OCI-LY3 (cell line): ENCODE results near the gene GPR107.
"Not testable (repeated sequence)": the region's sequence is repeated elsewhere in the genome, so short reads cannot be mapped to it uniquely, and the experiment has no call there.

Experiments used
- H2AFZ ChIP-seq: fragments of 200-600, 300-600 bp; shearing (Covaris generic); 2 replicates; pipeline ENCODE4 v1.6.0; 2014; ENCODE audit warnings: antibody characterized with exemption, low read depth, low read length
- H3K27ac ChIP-seq: fragments of 200-600, 300-600 bp; sonication (generic); 2 replicates; pipeline ENCODE4 v1.5.1; 2014; ENCODE audit warnings: mild to moderate bottlenecking, low read length, moderate library complexity, mixed read lengths
- H3K27me3 ChIP-seq: fragments of 200-600, 300-600 bp; sonication (generic); 2 replicates; pipeline ENCODE4 v1.6.1; 2014; ENCODE audit warnings: low read depth, low read length, mixed read lengths
- H3K36me3 ChIP-seq: fragments of 200-600, 300-600 bp; sonication (generic); replicated peaks from 2 replicates; pipeline ENCODE3; 2014; ENCODE audit warnings: low read depth, low read length, mixed read lengths
- H3K4me1 ChIP-seq: fragments of 300-600, 200-600 bp; sonication (generic); 2 replicates; pipeline ENCODE4 v1.6.1; 2014; ENCODE audit warnings: low read length, mixed read lengths
- H3K4me2 ChIP-seq: fragments of 200-600, 300-600 bp; sonication (generic); 2 replicates; pipeline ENCODE4 v1.6.1; 2014; ENCODE audit warnings: low read length, mixed read lengths
- H3K4me3 ChIP-seq: fragments of 300-600, 200-600 bp; sonication (generic); 2 replicates; pipeline ENCODE4 v1.5.1; 2014; ENCODE audit warnings: antibody characterized with exemption, mild to moderate bottlenecking, low read length, moderate library complexity
- H3K79me2 ChIP-seq: fragments of 300-600, 200-600 bp; shearing (Covaris generic); 2 replicates; pipeline ENCODE4 v1.6.1; 2014; ENCODE audit warnings: mild to moderate bottlenecking, low read length, mixed read lengths
- H3K9ac ChIP-seq: fragments of 300-600, 200-600 bp; shearing (Covaris generic); 2 replicates; pipeline ENCODE4 v1.6.0; 2014; ENCODE audit warnings: mild to moderate bottlenecking, low read length, moderate library complexity
- H3K9me3 ChIP-seq: fragments of 200-600, 300-600 bp; shearing (Covaris generic); 2 replicates; pipeline ENCODE4 v1.6.1; 2014; ENCODE audit warnings: low read length, mixed read lengths; ENCODE audit not compliant: insufficient read depth
- H4K20me1 ChIP-seq: fragments of 200-600, 300-600 bp; sonication (generic); 2 replicates; pipeline ENCODE4 v1.6.1; 2016; ENCODE audit warnings: low read length, mixed read lengths; ENCODE audit not compliant: insufficient read depth
- EZH2phosphoT487 ChIP-seq: fragments of 200-600 bp; shearing (Covaris generic); IDR thresholded peaks from 2 replicates; pipeline ENCODE4 v1.6.1; 2018; ENCODE audit warnings: antibody characterized with exemption, mixed run types, low read depth
- TF ChIP-seq, protein P1 (sequence below): fragments of 200-600, 300-600 bp; sonication (generic); IDR thresholded peaks from 2 replicates; pipeline ENCODE4 v1.5.1; 2014; ENCODE audit warnings: antibody characterized with exemption, low read length, low read depth

The GPR107 gene

DNA sequence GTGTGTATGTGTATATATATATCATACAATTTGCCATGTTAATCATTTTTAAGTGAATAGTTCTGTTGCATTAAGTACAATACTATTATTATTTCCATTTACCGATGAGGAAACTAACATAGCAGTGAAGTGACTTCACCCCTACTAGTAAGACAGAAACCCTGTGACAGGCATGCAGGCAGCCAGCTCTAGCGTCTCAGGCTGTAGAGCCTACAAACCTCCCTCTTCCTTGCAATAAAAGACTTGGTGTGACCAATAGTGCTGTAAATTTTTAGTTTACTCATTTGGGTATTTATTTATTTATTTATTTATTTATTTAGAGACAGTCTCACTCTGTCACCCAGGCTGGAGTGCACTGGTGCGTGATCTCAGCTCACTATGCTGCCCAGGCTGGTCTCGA, 35.4 kb upstream of the GPR107 start:
- 0 out of 2 replicates have a peak overlapping the region, but pooled peaks have one; percentile 8 for H3K4me3 ChIP-seq
- peak overlapping the region; percentile 8; the same call in 1 of the 2 replicates for H3K4me2 ChIP-seq
- H2AFZ ChIP-seq: no peak overlapping the region
- no peaks in the 10 kb centered on the region for H3K9me3 ChIP-seq
- peaks cover 79% of the 10 kb centered on the region for H4K20me1 ChIP-seq
- H3K27ac ChIP-seq: peak overlapping the region; percentile 16; the same call in 1 of the 2 replicates
- no peaks in the 10 kb centered on the region for H3K27me3 ChIP-seq
- peaks cover 64% of the 10 kb centered on the region for H3K4me1 ChIP-seq
- H3K9ac ChIP-seq: no peak overlapping the region; the same call in 1 of the 2 replicates
- peaks cover 75% of the 10 kb centered on the region for H3K36me3 ChIP-seq
- H3K79me2 ChIP-seq: peaks cover 99% of the 10 kb centered on the region
- TF ChIP-seq, protein P1, sequence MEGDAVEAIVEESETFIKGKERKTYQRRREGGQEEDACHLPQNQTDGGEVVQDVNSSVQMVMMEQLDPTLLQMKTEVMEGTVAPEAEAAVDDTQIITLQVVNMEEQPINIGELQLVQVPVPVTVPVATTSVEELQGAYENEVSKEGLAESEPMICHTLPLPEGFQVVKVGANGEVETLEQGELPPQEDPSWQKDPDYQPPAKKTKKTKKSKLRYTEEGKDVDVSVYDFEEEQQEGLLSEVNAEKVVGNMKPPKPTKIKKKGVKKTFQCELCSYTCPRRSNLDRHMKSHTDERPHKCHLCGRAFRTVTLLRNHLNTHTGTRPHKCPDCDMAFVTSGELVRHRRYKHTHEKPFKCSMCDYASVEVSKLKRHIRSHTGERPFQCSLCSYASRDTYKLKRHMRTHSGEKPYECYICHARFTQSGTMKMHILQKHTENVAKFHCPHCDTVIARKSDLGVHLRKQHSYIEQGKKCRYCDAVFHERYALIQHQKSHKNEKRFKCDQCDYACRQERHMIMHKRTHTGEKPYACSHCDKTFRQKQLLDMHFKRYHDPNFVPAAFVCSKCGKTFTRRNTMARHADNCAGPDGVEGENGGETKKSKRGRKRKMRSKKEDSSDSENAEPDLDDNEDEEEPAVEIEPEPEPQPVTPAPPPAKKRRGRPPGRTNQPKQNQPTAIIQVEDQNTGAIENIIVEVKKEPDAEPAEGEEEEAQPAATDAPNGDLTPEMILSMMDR: no peak
- TF ChIP-seq EZH2phosphoT487: no peak

GRCh38 chr9:130020618-130021017, 33.1 kb upstream of the GPR107 start:
- H3K4me1 ChIP-seq: peaks cover 81% of the 10 kb centered on the region
- no peak overlapping the region for H2AFZ ChIP-seq
- no peaks in the 10 kb centered on the region for H3K27me3 ChIP-seq
- H3K36me3 ChIP-seq: peaks cover 58% of the 10 kb centered on the region
- peak overlapping the region; percentile 84 for H3K4me2 ChIP-seq
- H3K9ac ChIP-seq: peak overlapping the region; percentile 82
- peaks cover 61% of the 10 kb centered on the region for H4K20me1 ChIP-seq
- TF ChIP-seq, protein P1: no peak
- no peak for TF ChIP-seq EZH2phosphoT487
- H3K79me2 ChIP-seq: peaks cover 99% of the 10 kb centered on the region
- peak overlapping the region; percentile 69 for H3K4me3 ChIP-seq
- H3K9me3 ChIP-seq: no peaks in the 10 kb centered on the region
- peak overlapping the region; percentile 99 for H3K27ac ChIP-seq

GRCh38 chr9:130021123-130021522, 32.6 kb upstream of the GPR107 start:
- Histone ChIP-seq H3K79me2 (peaks cover 99% of the 10 kb centered on the region), H3K9me3 (no peaks in the 10 kb centered on the region), H3K4me2 (peak overlapping the region; percentile 84), H3K4me1 (peaks cover 86% of the 10 kb centered on the region), H3K9ac (peak overlapping the region; percentile 82), H3K27me3 (no peaks in the 10 kb centered on the region), H3K4me3 (peak overlapping the region; percentile 69), H2AFZ (no peak overlapping the region), H3K36me3 (peaks cover 53% of the 10 kb centered on the region), H3K27ac (peak overlapping the region; percentile 99), H4K20me1 (peaks cover 61% of the 10 kb centered on the region)
- TF ChIP-seq, protein P1: no peak
- TF ChIP-seq EZH2phosphoT487: no peak

GRCh38 chr9:130021842-130022241, 31.9 kb upstream of the GPR107 start:
- H3K4me2 ChIP-seq: peak overlapping the region; percentile 84
- H3K27ac ChIP-seq: peak overlapping the region; percentile 99
- peaks cover 92% of the 10 kb centered on the region for H3K4me1 ChIP-seq

More at GRCh38 chr9:130021842-130022241, 31.9 kb upstream of the GPR107 start:
- H3K79me2 ChIP-seq: peaks cover 99% of the 10 kb centered on the region
- peaks cover 61% of the 10 kb centered on the region for H4K20me1 ChIP-seq
- H2AFZ ChIP-seq, H3K9me3 ChIP-seq, H3K27me3 ChIP-seq: not testable (repeated sequence)
- H3K9ac ChIP-seq: peak overlapping the region; percentile 82
- H3K4me3 ChIP-seq: peak overlapping the region; percentile 69
- H3K36me3 ChIP-seq: peaks cover 47% of the 10 kb centered on the region
